Measurements from ENCODE around the gene MPRIP.

Gene MPRIP

DNA sequence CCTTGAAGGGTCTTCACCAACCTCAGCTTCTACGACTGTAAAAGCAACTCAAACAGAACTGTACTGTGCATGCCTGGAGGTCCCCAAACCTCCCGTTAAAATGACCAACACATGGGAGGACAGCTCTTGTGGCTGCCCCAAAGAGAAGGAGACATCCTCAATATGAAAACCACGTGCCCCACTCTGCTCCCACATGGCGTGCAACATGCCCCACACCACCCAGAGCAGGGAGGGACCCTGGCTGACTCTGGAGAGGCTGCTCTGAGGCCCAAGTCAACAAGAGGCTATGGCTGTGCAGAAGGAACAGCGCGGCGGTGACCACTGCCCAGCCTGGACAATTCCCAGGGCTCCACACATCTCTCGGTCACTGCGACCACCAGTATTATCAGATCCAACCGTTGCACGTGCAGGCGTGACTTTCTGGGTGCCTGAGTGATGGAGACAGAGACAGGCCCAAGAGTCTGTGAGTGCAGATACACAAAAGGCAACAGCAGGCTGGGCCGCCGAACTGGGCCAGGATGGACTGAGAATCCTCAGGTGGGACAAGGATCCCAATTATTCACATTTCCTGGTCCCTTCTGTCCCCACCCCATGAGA is 162.5 kb downstream of the MPRIP start:
- TF ChIP-seq, protein P1, sequence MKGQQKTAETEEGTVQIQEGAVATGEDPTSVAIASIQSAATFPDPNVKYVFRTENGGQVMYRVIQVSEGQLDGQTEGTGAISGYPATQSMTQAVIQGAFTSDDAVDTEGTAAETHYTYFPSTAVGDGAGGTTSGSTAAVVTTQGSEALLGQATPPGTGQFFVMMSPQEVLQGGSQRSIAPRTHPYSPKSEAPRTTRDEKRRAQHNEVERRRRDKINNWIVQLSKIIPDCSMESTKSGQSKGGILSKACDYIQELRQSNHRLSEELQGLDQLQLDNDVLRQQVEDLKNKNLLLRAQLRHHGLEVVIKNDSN (IDR thresholded peaks at IDR 0.05): no peak
- TF ChIP-seq CREB1 (IDR thresholded peaks at IDR 0.05; ENCODE audit: low read depth): no peak
- no peak for TF ChIP-seq TAF1 (IDR thresholded peaks at IDR 0.05; ENCODE audit: low read depth)
- TF ChIP-seq, protein P2, sequence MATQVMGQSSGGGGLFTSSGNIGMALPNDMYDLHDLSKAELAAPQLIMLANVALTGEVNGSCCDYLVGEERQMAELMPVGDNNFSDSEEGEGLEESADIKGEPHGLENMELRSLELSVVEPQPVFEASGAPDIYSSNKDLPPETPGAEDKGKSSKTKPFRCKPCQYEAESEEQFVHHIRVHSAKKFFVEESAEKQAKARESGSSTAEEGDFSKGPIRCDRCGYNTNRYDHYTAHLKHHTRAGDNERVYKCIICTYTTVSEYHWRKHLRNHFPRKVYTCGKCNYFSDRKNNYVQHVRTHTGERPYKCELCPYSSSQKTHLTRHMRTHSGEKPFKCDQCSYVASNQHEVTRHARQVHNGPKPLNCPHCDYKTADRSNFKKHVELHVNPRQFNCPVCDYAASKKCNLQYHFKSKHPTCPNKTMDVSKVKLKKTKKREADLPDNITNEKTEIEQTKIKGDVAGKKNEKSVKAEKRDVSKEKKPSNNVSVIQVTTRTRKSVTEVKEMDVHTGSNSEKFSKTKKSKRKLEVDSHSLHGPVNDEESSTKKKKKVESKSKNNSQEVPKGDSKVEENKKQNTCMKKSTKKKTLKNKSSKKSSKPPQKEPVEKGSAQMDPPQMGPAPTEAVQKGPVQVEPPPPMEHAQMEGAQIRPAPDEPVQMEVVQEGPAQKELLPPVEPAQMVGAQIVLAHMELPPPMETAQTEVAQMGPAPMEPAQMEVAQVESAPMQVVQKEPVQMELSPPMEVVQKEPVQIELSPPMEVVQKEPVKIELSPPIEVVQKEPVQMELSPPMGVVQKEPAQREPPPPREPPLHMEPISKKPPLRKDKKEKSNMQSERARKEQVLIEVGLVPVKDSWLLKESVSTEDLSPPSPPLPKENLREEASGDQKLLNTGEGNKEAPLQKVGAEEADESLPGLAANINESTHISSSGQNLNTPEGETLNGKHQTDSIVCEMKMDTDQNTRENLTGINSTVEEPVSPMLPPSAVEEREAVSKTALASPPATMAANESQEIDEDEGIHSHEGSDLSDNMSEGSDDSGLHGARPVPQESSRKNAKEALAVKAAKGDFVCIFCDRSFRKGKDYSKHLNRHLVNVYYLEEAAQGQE (IDR thresholded peaks at IDR 0.05; ENCODE audit: low read depth): no peak
- no peak for TF ChIP-seq RAD21 (IDR thresholded peaks at IDR 0.05; ENCODE audit: low read depth)
- TF ChIP-seq YY1 (IDR thresholded peaks at IDR 0.05; ENCODE audit: low read depth): no peak
- no peak for TF ChIP-seq EP300 (IDR thresholded peaks at IDR 0.05; ENCODE audit: borderline replicate concordance)
- no peak for TF ChIP-seq TEAD4 (IDR thresholded peaks at IDR 0.05)
- TF ChIP-seq TCF12 (IDR thresholded peaks at IDR 0.05; ENCODE audit: low read depth): no peak
- TF ChIP-seq, protein P3, sequence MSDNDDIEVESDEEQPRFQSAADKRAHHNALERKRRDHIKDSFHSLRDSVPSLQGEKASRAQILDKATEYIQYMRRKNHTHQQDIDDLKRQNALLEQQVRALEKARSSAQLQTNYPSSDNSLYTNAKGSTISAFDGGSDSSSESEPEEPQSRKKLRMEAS (IDR thresholded peaks at IDR 0.05): no peak
- TF ChIP-seq CEBPB (IDR thresholded peaks at IDR 0.05): no peak

DNA sequence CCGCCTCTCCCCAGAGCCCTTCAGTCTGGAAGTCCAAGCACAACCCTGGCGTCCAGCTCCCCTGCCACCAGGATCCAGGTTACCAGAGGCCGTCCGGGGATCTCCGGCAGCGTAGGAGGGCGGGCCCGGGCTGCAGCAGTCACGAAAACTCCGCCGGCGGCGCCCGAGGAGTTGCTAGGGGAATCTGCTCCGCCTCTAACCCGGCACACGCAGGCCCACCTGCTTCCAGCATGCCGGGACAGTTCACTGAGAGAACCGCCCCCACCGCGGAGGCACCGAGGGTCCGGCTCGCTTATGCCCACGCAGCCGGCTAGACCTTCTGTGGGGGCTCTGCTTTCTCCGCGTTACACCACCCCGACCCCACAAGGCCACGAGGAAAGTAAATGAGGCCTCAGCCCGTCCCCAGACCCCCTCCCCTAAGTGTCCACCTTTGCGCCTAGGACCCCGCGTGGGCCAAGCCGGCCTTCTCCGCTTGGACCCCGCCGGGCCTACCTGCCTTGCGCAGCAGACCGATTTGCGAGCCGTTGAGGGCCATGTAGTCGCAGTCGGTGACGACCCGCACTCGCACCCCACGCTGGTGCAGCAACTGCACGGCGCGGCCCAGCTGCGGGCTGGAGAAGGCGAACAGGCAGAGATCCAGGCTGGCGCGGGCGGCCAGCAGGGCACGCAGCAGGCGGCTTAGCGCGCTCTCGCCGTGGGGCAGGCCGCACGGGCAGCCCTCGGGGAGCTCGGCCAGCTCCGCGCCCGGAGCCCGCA is 163.3 kb downstream of the MPRIP start:
- TF ChIP-seq TAF1 (IDR thresholded peaks at IDR 0.05; ENCODE audit: low read depth) (no peak), ZBTB7A (IDR thresholded peaks at IDR 0.05; ENCODE audit: low read depth) (peak; percentile 77)

DNA sequence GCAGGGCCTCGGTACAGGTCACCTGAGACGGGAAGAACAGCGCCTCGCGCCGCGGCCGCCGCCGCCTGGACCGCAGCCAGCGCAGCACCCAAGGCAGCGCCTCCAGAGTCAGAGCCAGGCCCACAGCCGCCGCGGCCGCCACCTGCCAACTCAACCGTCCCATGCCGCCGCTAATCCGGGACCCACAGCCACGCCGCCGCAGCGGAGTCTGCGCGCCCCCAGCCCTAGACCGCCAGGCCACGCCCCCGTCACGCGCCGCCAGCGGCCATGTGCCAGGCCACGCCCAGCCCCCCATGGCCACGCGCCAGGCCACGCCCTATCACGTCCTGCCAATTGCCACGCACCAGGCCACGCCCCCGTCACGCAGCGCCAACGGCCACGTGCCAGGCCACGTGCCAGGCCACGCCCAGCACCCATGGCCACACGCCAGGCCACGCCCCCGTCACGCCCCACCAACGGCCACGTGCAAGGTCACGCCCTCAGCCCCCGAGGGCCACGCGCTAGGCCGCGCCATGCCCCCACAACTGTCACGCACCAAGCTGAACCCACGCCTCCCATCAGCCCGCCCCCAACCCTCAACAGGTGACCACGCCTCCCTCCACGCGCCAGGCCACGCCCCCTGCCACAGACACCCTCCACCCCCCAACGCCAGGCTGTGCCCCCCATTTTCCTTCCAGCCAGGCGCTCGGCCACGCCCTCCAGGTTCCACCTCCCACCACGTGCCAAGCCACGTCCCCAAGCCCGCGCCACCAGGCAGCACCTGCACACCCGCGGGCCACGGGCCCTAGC is 164.1 kb downstream of the MPRIP start, which contains the start of gene PLD6:
Gene PLD6 (minus strand): TSS at position 210 of the 789 bp plus-strand sequence. CDS start 47 bp downstream, at position 163.
- TF ChIP-seq TAF1 (IDR thresholded peaks at IDR 0.05; ENCODE audit: low read depth) (0 out of 2 replicates have a peak, but pooled peaks have one; percentile 4), NFIC (IDR thresholded peaks at IDR 0.05) (peak; percentile 99), CEBPB (IDR thresholded peaks at IDR 0.05) (no peak), ZBTB7A (IDR thresholded peaks at IDR 0.05; ENCODE audit: low read depth) (0 out of 2 replicates have a peak, but pooled peaks have one; percentile 46), FOXM1 (IDR thresholded peaks at IDR 0.05; ENCODE audit: borderline replicate concordance, low read depth) (no peak), TEAD4 (IDR thresholded peaks at IDR 0.05) (peak; percentile 89), EP300 (IDR thresholded peaks at IDR 0.05; ENCODE audit: borderline replicate concordance) (peak; percentile 73; the same call in 1 of the 2 replicates), CREB1 (IDR thresholded peaks at IDR 0.05; ENCODE audit: low read depth) (peak; percentile 25; the same call in 1 of the 2 replicates), YY1 (IDR thresholded peaks at IDR 0.05; ENCODE audit: low read depth) (0 out of 2 replicates have a peak, but pooled peaks have one; percentile 37), TCF12 (IDR thresholded peaks at IDR 0.05; ENCODE audit: low read depth) (peak; percentile 93), RAD21 (IDR thresholded peaks at IDR 0.05; ENCODE audit: low read depth) (no peak), EGR1 (IDR thresholded peaks at IDR 0.05) (peak; percentile 65)
- TF ChIP-seq, protein P2 (IDR thresholded peaks at IDR 0.05; ENCODE audit: low read depth): no peak
- TF ChIP-seq, protein P1 (IDR thresholded peaks at IDR 0.05): peak; percentile 94
- TF ChIP-seq, protein P3 (IDR thresholded peaks at IDR 0.05): peak; percentile 99

DNA sequence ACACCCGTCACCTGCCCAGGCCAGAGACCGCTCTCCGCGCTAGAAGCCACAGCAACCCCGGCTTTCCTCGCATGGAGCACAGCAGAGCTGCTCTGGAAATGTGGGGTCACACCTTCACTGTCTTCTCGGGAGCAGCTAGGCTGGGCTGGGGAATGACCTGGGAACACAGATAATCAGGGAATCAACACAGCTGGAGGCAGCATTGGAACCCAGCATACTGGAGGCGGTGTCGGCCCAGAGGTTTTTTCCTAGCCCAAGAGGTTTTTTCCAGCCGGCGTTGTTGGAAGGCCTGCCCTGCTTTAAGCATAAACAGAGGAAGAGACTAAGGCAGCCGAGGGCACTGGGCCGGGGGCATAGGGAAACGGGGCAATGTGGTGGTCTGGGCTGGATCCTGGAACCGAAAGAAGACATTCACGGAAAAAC is 164.7 kb downstream of the MPRIP start:
- TF ChIP-seq ZBTB7A (IDR thresholded peaks at IDR 0.05; ENCODE audit: low read depth) (no peak), NFIC (IDR thresholded peaks at IDR 0.05) (no peak), TEAD4 (IDR thresholded peaks at IDR 0.05) (no peak), CEBPB (IDR thresholded peaks at IDR 0.05) (no peak), TCF12 (IDR thresholded peaks at IDR 0.05; ENCODE audit: low read depth) (no peak), CREB1 (IDR thresholded peaks at IDR 0.05; ENCODE audit: low read depth) (no peak), YY1 (IDR thresholded peaks at IDR 0.05; ENCODE audit: low read depth) (no peak), RAD21 (IDR thresholded peaks at IDR 0.05; ENCODE audit: low read depth) (no peak; the same call in 1 of the 2 replicates), EP300 (IDR thresholded peaks at IDR 0.05; ENCODE audit: borderline replicate concordance) (no peak), FOXM1 (IDR thresholded peaks at IDR 0.05; ENCODE audit: borderline replicate concordance, low read depth) (no peak), EGR1 (IDR thresholded peaks at IDR 0.05) (no peak), TAF1 (IDR thresholded peaks at IDR 0.05; ENCODE audit: low read depth) (0 out of 2 replicates have a peak, but pooled peaks have one; percentile 2)
- TF ChIP-seq, protein P1 (IDR thresholded peaks at IDR 0.05): 0 out of 2 replicates have a peak, but pooled peaks have one; percentile 56
- TF ChIP-seq, protein P3 (IDR thresholded peaks at IDR 0.05): no peak
- TF ChIP-seq, protein P2 (IDR thresholded peaks at IDR 0.05; ENCODE audit: low read depth): no peak

Data from Ishikawa (cell line).